Fibroblast of mammary gland (primary cell): ENCODE results near the gene UCN.
"Not testable (repeated sequence)": the region's sequence is repeated elsewhere in the genome, so short reads cannot be mapped to it uniquely, and the experiment has no call there.

Experiments
- DNase-seq: peaks from one replicate; pipeline ENCODE4 v3.0.0-alpha.2; 2010; ENCODE audit warnings: low read depth
- H3K4me3 ChIP-seq: 2 replicates; pipeline ENCODE4 v1.5.1; 2011; ENCODE audit warnings: low read depth, mild to moderate bottlenecking, low read length, moderate library complexity; ENCODE audit not compliant: control insufficient read depth
- TF ChIP-seq, protein P1 (sequence below): conservative IDR thresholded peaks from 2 replicates; pipeline ENCODE4 v1.5.1; 2011; ENCODE audit warnings: low read depth, low read length, inconsistent platforms; ENCODE audit not compliant: control insufficient read depth, insufficient read depth

The UCN gene

GRCh38 chr2:27322766-27323595, 14.7 kb upstream of the UCN start, which contains the start of gene MPV17:
Gene MPV17, minus strand, starts transcription at chr2:27323097. Its CDS starts 580 bp downstream, at chr2:27322517.
- peak within 1 kb of the TSS; percentile 99 for H3K4me3 ChIP-seq
- TF ChIP-seq, protein P1, sequence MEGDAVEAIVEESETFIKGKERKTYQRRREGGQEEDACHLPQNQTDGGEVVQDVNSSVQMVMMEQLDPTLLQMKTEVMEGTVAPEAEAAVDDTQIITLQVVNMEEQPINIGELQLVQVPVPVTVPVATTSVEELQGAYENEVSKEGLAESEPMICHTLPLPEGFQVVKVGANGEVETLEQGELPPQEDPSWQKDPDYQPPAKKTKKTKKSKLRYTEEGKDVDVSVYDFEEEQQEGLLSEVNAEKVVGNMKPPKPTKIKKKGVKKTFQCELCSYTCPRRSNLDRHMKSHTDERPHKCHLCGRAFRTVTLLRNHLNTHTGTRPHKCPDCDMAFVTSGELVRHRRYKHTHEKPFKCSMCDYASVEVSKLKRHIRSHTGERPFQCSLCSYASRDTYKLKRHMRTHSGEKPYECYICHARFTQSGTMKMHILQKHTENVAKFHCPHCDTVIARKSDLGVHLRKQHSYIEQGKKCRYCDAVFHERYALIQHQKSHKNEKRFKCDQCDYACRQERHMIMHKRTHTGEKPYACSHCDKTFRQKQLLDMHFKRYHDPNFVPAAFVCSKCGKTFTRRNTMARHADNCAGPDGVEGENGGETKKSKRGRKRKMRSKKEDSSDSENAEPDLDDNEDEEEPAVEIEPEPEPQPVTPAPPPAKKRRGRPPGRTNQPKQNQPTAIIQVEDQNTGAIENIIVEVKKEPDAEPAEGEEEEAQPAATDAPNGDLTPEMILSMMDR, result no peak
- peak; percentile 90 for DNase-seq

DNA sequence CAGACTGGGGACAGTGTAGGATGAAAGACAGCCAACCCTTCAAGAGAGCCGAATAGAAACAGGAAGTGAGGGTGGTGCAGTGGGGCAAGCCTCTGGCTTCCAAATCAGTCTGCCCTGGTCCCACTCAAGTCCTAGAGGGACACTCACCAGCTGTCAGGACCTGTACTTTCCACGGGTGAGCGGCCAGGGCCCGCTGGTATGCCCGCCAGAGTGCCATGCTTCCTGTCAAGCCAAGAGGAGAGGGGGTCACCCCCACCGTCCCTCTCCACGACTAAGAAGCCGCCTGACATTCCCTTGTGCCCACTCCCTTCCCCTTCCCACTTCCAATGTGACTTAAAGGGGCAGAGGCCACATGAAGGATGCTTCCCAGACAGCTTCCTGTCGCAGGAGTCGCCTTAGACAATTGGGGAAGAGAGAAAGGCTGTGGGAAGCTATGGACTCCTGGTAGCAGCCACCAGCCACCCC, 14.1 kb upstream of the UCN start:
- TF ChIP-seq, protein P1, result no peak
- peak; percentile 32 for DNase-seq
- H3K4me3 ChIP-seq, result peak overlapping the region; percentile 99

- H3K4me3 ChIP-seq, result peak overlapping the region; percentile 9
- DNase-seq, result peak; percentile 100
- TF ChIP-seq, protein P1, result peak; percentile 78
Observed at GRCh38 chr2:27320958-27321543, 12.8 kb upstream of the UCN start.

GRCh38 chr2:27319839-27320238, 11.6 kb upstream of the UCN start:
- not testable (repeated sequence) for DNase-seq, H3K4me3 ChIP-seq

DNA sequence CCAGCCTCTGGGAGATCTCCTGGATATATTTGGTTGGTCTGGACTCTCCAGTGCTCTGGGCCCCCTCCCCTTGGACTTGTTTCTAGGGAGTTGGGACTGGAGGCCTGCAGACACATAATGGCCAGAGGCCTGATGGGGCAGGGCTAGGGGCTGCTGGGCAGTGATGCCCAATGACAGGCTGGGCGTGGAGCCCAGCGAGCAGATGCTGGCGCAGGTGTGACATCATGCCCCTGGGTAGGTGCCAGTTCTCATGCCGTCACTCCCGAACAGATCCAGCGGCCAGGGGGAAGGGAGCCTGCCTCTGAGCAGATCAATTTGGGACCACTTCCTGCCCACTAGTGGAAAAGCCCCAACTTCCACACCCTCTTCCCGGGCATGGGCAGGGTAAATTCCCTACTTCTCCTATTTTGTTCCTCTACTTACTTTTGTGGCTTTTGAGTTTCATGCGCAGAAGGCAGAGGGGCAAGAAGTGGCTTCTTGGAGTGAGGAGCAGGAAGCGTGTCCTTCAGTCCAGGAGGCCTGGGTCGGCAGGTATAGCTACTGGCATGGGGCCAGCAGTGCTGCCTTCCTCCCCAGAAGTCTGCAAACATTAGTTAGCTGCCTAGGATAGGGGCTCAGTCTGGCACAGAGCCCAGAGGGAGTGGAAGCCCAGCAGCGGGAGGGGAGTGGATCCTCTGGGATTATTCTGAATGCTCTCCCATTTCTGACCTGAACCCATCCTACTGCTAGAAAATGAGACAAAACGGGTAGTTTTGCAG, 8.6 kb upstream of the UCN start:
- peak; percentile 72 for DNase-seq
- H3K4me3 ChIP-seq, result no peak overlapping the region
- TF ChIP-seq, protein P1, result no peak

DNA sequence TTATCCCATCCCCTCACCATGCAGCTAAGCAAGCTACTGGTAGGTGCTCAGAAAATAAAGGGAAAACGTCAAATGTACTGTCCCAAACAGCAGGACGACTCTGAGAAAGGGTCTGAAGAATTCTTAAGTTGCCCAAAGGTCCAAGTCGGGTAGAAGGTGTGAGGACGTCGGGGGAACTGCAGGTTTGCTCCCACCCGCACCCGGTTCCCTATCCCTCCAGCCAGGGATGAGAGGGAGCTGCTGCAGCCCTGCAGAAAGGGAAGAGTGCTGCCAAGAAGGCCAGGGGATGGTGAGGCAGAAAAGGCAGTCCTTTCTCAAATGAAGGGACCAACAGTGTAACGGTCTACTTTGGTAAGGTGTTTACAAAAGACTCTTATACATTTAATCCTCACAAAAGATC, 6.9 kb upstream of the UCN start:
- H3K4me3 ChIP-seq, result no peak overlapping the region
- no peak for DNase-seq
- TF ChIP-seq, protein P1, result no peak

DNA sequence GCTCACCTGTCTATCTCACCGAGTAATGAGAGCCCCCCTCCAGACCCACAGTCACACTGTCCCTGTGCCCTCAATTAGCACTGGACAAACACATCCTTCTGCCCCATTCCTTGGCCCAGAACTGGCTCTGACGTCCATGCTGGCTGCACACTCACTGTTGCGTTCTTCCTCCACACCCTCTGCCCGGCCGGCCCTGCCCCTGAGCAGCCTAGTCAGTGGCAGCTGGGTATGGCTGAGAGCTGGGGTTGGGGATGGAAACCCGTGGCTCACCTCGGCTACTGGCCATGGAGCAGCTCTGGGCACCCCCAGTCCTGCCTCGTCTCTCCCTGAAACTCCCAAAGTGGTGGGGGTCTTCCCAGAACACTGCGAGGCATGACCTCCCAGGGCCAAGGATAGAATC, 6.5 kb upstream of the UCN start:
- TF ChIP-seq, protein P1, result no peak
- H3K4me3 ChIP-seq, result no peak overlapping the region
- no peak for DNase-seq
